Naive thymus-derived CD4-positive, alpha-beta T cell (primary cell): ENCODE measurements around the gene DHX16. TPM values are rescaled to one million over a fixed set of nuclear protein-coding genes. Genes with fewer than 3 reads are reported as not detected.
"Not testable (repeated sequence)": the region's sequence is repeated elsewhere in the genome, so short reads cannot be mapped to it uniquely, and the experiment has no call there.

ENCODE experiments used
- ATAC-seq: fragments of 150-1000 bp; cut with Tn5 transposase; 2 replicates; pipeline ENCODE4 v1.10.0; 2021; ENCODE audit warnings: mild to moderate bottlenecking, moderate library complexity
- CTCF ChIA-PET: fragments of 350-600 bp; sonication (Branson Sonifier 250); formaldehyde crosslinking; loops from one replicate; lab custom pipeline; 2021; ENCODE audit warnings: antibody characterized with exemption; lab: Charles Lee
- POLR2A ChIA-PET: fragments of 350-600 bp; sonication (Branson Sonifier 250); formaldehyde crosslinking; loops from one replicate; lab custom pipeline; 2021; ENCODE audit warnings: antibody characterized with exemption, inconsistent platforms; lab: Charles Lee
- DNase-seq, 9 donors: peaks; one replicate each; pipeline versions ENCODE4 v3.0.0 to v3.0.0-alpha.2; 2020 to 2022; ENCODE audit warnings: mixed read lengths in 1 of 9
- H3K27ac ChIP-seq: one replicate; pipeline ENCODE4 v1.7.0; 2013; ENCODE audit warnings: mild to moderate bottlenecking, low read depth, low read length, moderate library complexity
- H3K27me3 ChIP-seq, 2 donors: one replicate each; pipeline ENCODE4 v1.7.0; 2013; ENCODE audit warnings: low read length in 2 of 2, mild to moderate bottlenecking in 2 of 2, moderate library complexity in 2 of 2; ENCODE audit not compliant: control insufficient read depth in 2 of 2, insufficient read depth in 2 of 2
- H3K36me3 ChIP-seq, 3 experiments: 1 replicate in 2 of 3; 2 replicates in 1 of 3; pipeline ENCODE4 v1.7.0; 2013; ENCODE audit warnings: low read length in 3 of 3, mild to moderate bottlenecking in 3 of 3, moderate library complexity in 1 of 3; ENCODE audit not compliant: insufficient read depth in 3 of 3, control insufficient read depth in 2 of 3
- H3K4me1 ChIP-seq, 2 donors: one replicate each; pipeline ENCODE4 v1.7.0; 2013; ENCODE audit warnings: low read length in 2 of 2, mild to moderate bottlenecking in 2 of 2, moderate library complexity in 1 of 2; ENCODE audit not compliant: control insufficient read depth in 2 of 2, insufficient read depth in 2 of 2
- H3K4me3 ChIP-seq: 2 replicates; pipeline ENCODE4 v1.7.0; 2013; ENCODE audit warnings: mild to moderate bottlenecking, low read length
- H3K9me3 ChIP-seq, 3 experiments: 1 replicate in 2 of 3; 2 replicates in 1 of 3; pipeline ENCODE4 v1.7.0; 2013; ENCODE audit warnings: low read length in 3 of 3; ENCODE audit not compliant: control insufficient read depth in 2 of 3
- H3K27ac Mint-ChIP-seq, 9 donors: one replicate each; pipeline ENCODE4 v1.8.0; 2020 to 2022; ENCODE audit warnings: mixed read lengths in 9 of 9, mild to moderate bottlenecking in 8 of 9, moderate library complexity in 5 of 9, inconsistent platforms in 2 of 9
- H3K27me3 Mint-ChIP-seq, 5 donors: one replicate each; pipeline ENCODE4 v1.8.0; 2021 to 2022; ENCODE audit warnings: mixed read lengths in 5 of 5, mild to moderate bottlenecking in 1 of 5
- H3K36me3 Mint-ChIP-seq, 5 donors: one replicate each; pipeline ENCODE4 v1.8.0; 2020 to 2022; ENCODE audit warnings: mixed read lengths in 5 of 5, mild to moderate bottlenecking in 3 of 5, inconsistent platforms in 1 of 5
- H3K4me1 Mint-ChIP-seq, 7 donors: one replicate each; pipeline ENCODE4 v1.8.0; 2020 to 2022; ENCODE audit warnings: mixed read lengths in 7 of 7, mild to moderate bottlenecking in 3 of 7, inconsistent platforms in 1 of 7
- H3K4me3 Mint-ChIP-seq, 10 donors: one replicate each; pipeline ENCODE4 v1.8.0; 2020 to 2022; ENCODE audit warnings: mild to moderate bottlenecking in 10 of 10, mixed read lengths in 10 of 10, moderate library complexity in 6 of 10, inconsistent platforms in 2 of 10
- H3K9me3 Mint-ChIP-seq, 11 donors: one replicate each; pipeline ENCODE4 v1.8.0; 2020 to 2022; ENCODE audit warnings: mixed read lengths in 11 of 11, mild to moderate bottlenecking in 4 of 11, inconsistent platforms in 1 of 11, moderate library complexity in 1 of 11
- intact Hi-C, 2 donors: fragments of 100-400 bp; cut with micrococcal nuclease; formaldehyde crosslinking; loops; one replicate each; pipeline ENCODE4 v1.15.1; 2023
- polyA plus RNA-seq, 2 donors: library from polyadenylated mRNA; unstranded; fragments of 300-500 nt; fragmentation: Illumina TruSeq; gene quantifications; one replicate each; pipeline ENCODE4 v1.2.3, GENCODE V29; 2021
- total RNA-seq, 6 experiments: library from RNA in 5 of 6; stranded (reverse) in 5 of 6; gene quantifications; 1 replicate in 5 of 6; 2 replicates in 1 of 6; pipeline ENCODE4 v1.2.3 and lab custom pipeline; 2021 to 2026

Gene DHX16
- total and polyA plus RNA-seq, 7 experiments from 2014 or later, result 14.9 to 51.5 (median 38.3) TPM

- peaks cover 10 to 50% (median 28%) of the 10 kb centered on the region in 3 experiments for H3K36me3 ChIP-seq
- ChIA-PET POLR2A (interaction anchor here (1.2 to 15.7 kb wide), 9 partner anchors 11 to 65 kb away, joined by 4 to 499 read pairs (median 18); partner anchors contain the start of genes MDC1, MRPS18B, NRM and PPP1R10), CTCF (interaction anchor here (0.6 to 8.9 kb wide), 14 partner anchors 12 to 139 kb away, joined by 3 to 304 read pairs (median 8); partner anchors contain the start of genes MDC1, MRPS18B, NRM and PPP1R10)
- Mint-ChIP-seq H3K4me3 (peak overlapping the region; percentile 90 to 100 (median 97)), H3K4me1 (peaks cover 22 to 47% (median 40%) of the 10 kb centered on the region in 7 donors), H3K36me3 (peaks cover 16 to 71% (median 33%) of the 10 kb centered on the region in 5 donors), H3K27me3 (no peaks in the 10 kb centered on the region), H3K27ac (peak overlapping the region; percentile 85 to 99 (median 97)), H3K9me3 (peaks cover 0 to 5% (median 0%) of the 10 kb centered on the region in 11 donors)
- no peaks in the 10 kb centered on the region for H3K27me3 ChIP-seq
- H3K27ac ChIP-seq, result peak overlapping the region; percentile 95
- ATAC-seq (no peak), DNase-seq (no peak)
- peaks cover 5 to 24% of the 10 kb centered on the region in 2 donors for H3K4me1 ChIP-seq
- intact Hi-C loops, result loop anchor here (1.0 to 10.0 kb wide), 8 partner anchors 42 to 477 kb away; partner anchors contain the start of genes CCHCR1 (in 1 of the 2) and TCF19 (in 1 of the 2)
- H3K9me3 ChIP-seq, result no peaks in the 10 kb centered on the region
- peak overlapping the region; percentile 98 for H3K4me3 ChIP-seq
Observed at GRCh38 chr6:30679765-30680535, 7.1 kb upstream of the DHX16 start.

GRCh38 chr6:30678964-30679726 is 6.3 kb upstream of the DHX16 start:
- Mint-ChIP-seq H3K4me3 (peak overlapping the region; percentile 90 to 100 (median 97)), H3K9me3 (peaks cover 0 to 3% (median 0%) of the 10 kb centered on the region in 11 donors), H3K27ac (peak overlapping the region; percentile 85 to 99 (median 97)), H3K4me1 (peaks cover 20 to 47% (median 38%) of the 10 kb centered on the region in 7 donors), H3K36me3 (peaks cover 12 to 65% (median 31%) of the 10 kb centered on the region in 5 donors), H3K27me3 (no peaks in the 10 kb centered on the region)
- DNase-seq (peak; percentile 86 to 97 (median 92)), ATAC-seq (peak; percentile 65)
- H3K27me3 ChIP-seq, result no peaks in the 10 kb centered on the region
- H3K36me3 ChIP-seq, result peaks cover 10 to 46% (median 28%) of the 10 kb centered on the region in 3 experiments
- ChIA-PET CTCF (interaction anchor here (0.6 to 8.9 kb wide), 21 partner anchors 8 to 408 kb away, joined by 3 to 304 read pairs (median 4); partner anchors contain the start of genes MDC1, MRPS18B, NRM and PPP1R10), POLR2A (interaction anchor here (0.5 to 15.7 kb wide), 12 partner anchors 8 to 1840 kb away, joined by 3 to 499 read pairs (median 7); partner anchors contain the start of genes GNL1, MDC1, MRPS18B and NRM)
- no peaks in the 10 kb centered on the region for H3K9me3 ChIP-seq
- intact Hi-C loops, result loop anchor here (1.0 to 10.0 kb wide), 5 partner anchors 43 to 408 kb away; no protein-coding TSS in a partner anchor
- H3K27ac ChIP-seq, result peak overlapping the region; percentile 95
- H3K4me1 ChIP-seq, result peaks cover 5 to 24% of the 10 kb centered on the region in 2 donors
- peak overlapping the region; percentile 98 for H3K4me3 ChIP-seq

GRCh38 chr6:30676660-30677285 is 4.0 kb upstream of the DHX16 start:
- H3K4me3 Mint-ChIP-seq, result peak overlapping the region in 4 of 10 donors; percentile 15 to 77 (median 28)
- H3K27ac Mint-ChIP-seq, result peak overlapping the region in 8 of 9 donors; percentile 10 to 91 (median 64)
- intact Hi-C loops, result loop anchor here in 1 of 2 donors (5.0 to 10.0 kb wide), 2 partner anchors 222 to 411 kb away; no protein-coding TSS in a partner anchor
- H3K4me1 Mint-ChIP-seq, result peaks cover 24 to 55% (median 48%) of the 10 kb centered on the region in 7 donors
- DNase-seq, result no peak
- CTCF ChIA-PET, result interaction anchor here (1.5 to 2.9 kb wide), 4 partner anchors 46 to 132 kb away, joined by 7 to 48 read pairs (median 14); no protein-coding TSS in a partner anchor
- peaks cover 8 to 42% (median 22%) of the 10 kb centered on the region in 5 donors for H3K36me3 Mint-ChIP-seq
- H3K9me3 ChIP-seq, result no peaks in the 10 kb centered on the region
- H3K27me3 ChIP-seq, result no peaks in the 10 kb centered on the region
- H3K27ac ChIP-seq, result peak overlapping the region; percentile 33
- peaks cover 9 to 29% of the 10 kb centered on the region in 2 donors for H3K4me1 ChIP-seq
- H3K36me3 ChIP-seq, result peaks cover 10 to 37% (median 28%) of the 10 kb centered on the region in 3 experiments
- POLR2A ChIA-PET, result interaction anchor here (0.9 to 15.7 kb wide), 2 partner anchors 11 to 42 kb away, joined by 3 to 499 read pairs; partner anchors contain the start of genes MDC1 and TUBB
- H3K4me3 ChIP-seq, result no peak overlapping the region
- H3K9me3 Mint-ChIP-seq, result peaks cover 0 to 5% (median 0%) of the 10 kb centered on the region in 11 donors
- ATAC-seq, result no peak
- no peaks in the 10 kb centered on the region for H3K27me3 Mint-ChIP-seq

GRCh38 chr6:30670760-30671527 is 1.9 kb downstream of the DHX16 start:
- intact Hi-C loops, result loop anchor here in 1 of 2 donors (10.0 kb wide), 1 partner anchor 216 kb away; no protein-coding TSS in a partner anchor
- CTCF ChIA-PET, result interaction anchor here (2.0 kb wide), 1 partner anchor 51 kb away, joined by 18 read pairs; no protein-coding TSS in a partner anchor
- ATAC-seq (no peak), DNase-seq (no peak)
- Histone ChIP-seq H3K4me3 (no peak overlapping the region), H3K4me1 (peaks cover 8 to 15% of the 10 kb centered on the region in 2 donors), H3K9me3 (no peaks in the 10 kb centered on the region), H3K27ac (peak overlapping the region; percentile 77), H3K27me3 (no peaks in the 10 kb centered on the region), H3K36me3 (peaks cover under 1 to 45% (median 13%) of the 10 kb centered on the region in 3 experiments)
- Mint-ChIP-seq H3K4me3 (peak overlapping the region; percentile 77 to 94 (median 89)), H3K27ac (peak overlapping the region in 7 of 9 donors; percentile 20 to 74 (median 65)), H3K9me3 (peaks cover 0 to 5% (median 0%) of the 10 kb centered on the region in 11 donors), H3K27me3 (no peaks in the 10 kb centered on the region), H3K36me3 (peaks cover under 1 to 26% (median 18%) of the 10 kb centered on the region in 5 donors), H3K4me1 (peaks cover 23 to 49% (median 37%) of the 10 kb centered on the region in 7 donors)
- POLR2A ChIA-PET, result interaction anchor here (0.6 to 15.7 kb wide), 5 partner anchors 11 to 907 kb away, joined by 3 to 499 read pairs (median 12); partner anchors contain the start of genes MDC1, MRPS18B and TUBB

GRCh38 chr6:30666300-30666699 is 6.5 kb downstream of the DHX16 start:
- H3K9me3 ChIP-seq, H3K9me3 Mint-ChIP-seq, intact Hi-C loops, H3K4me3 Mint-ChIP-seq, H3K4me3 ChIP-seq, H3K4me1 ChIP-seq, H3K27ac ChIP-seq, H3K27me3 Mint-ChIP-seq, ATAC-seq, H3K27me3 ChIP-seq: not testable (repeated sequence)
- H3K27ac Mint-ChIP-seq, result peak overlapping the region in 2 of 9 donors; percentile 4 to 14
- H3K36me3 ChIP-seq, result peaks cover 21 to 78% (median 26%) of the 10 kb centered on the region in 3 experiments
- DNase-seq, result peak in 1 of 9 donors; percentile 47
- peaks cover 16 to 53% (median 36%) of the 10 kb centered on the region in 5 donors for H3K36me3 Mint-ChIP-seq
- peaks cover 11 to 34% (median 25%) of the 10 kb centered on the region in 7 donors for H3K4me1 Mint-ChIP-seq
- ChIA-PET POLR2A (interaction anchor here (0.7 to 2.1 kb wide), 2 partner anchors 16 to 65 kb away, joined by 4 read pairs; no protein-coding TSS in a partner anchor), CTCF (interaction anchor here (1.1 to 1.9 kb wide), 3 partner anchors 13 to 183 kb away, joined by 3 to 4 read pairs (median 4); no protein-coding TSS in a partner anchor)
